Lower lobe of right lung (tissue), 2 donors: Measurements from ENCODE around the gene TNNT2. TPM values are rescaled to one million over a fixed set of nuclear protein-coding genes. Genes with fewer than 3 reads are reported as not detected.
A peak's percentile ranks its signal among the peaks of the same experiment; 100 is the strongest.

ENCODE experiments used
- ATAC-seq, 2 donors: fragments of 200-7000 bp; cut with Tn5 transposase; one replicate each; pipeline ENCODE4 v1.9.1; 2020 to 2022; ENCODE audit warnings: mild to moderate bottlenecking in 2 of 2, moderate library complexity in 2 of 2
- DNase-seq: peaks from one replicate; pipeline ENCODE4 v3.0.0-alpha.2; 2020
- H3K27ac ChIP-seq: fragments of 200-600 bp; one replicate; pipeline ENCODE4 v1.8.0; 2022
- H3K27me3 ChIP-seq: fragments of 200-600 bp; one replicate; pipeline ENCODE4 v1.8.0; 2022; ENCODE audit warnings: low read depth
- H3K36me3 ChIP-seq: fragments of 200-600 bp; one replicate; pipeline ENCODE4 v1.8.0; 2022; ENCODE audit warnings: mild to moderate bottlenecking
- H3K4me1 ChIP-seq: fragments of 200-600 bp; one replicate; pipeline ENCODE4 v1.8.0; 2022
- H3K4me3 ChIP-seq: fragments of 200-600 bp; one replicate; pipeline ENCODE4 v1.8.0; 2022; ENCODE audit warnings: mild to moderate bottlenecking
- H3K9me3 ChIP-seq: fragments of 200-600 bp; one replicate; pipeline ENCODE4 v1.8.0; 2022
- CTCF ChIP-seq: fragments of 200-600 bp; IDR thresholded peaks from one replicate; pipeline ENCODE4 v1.8.0; 2022; ENCODE audit warnings: antibody characterized with exemption, mild to moderate bottlenecking
- intact Hi-C: fragments of 100-400 bp; cut with DNase I; formaldehyde crosslinking; loops from one replicate; pipeline ENCODE4 v1.11.0; 2022
- total RNA-seq: library from RNA; stranded (reverse); fragmentation: NEBNext Ultra II Directional; extraction: Animal tissue kit (Norgen Biotek cat#: 25700); gene quantifications from one replicate; pipeline ENCODE4 v1.2.1, GENCODE V29; 2021
- donor health status: DM: no; HTN: yes; CAD: no; lungs with severe emphysema.

The TNNT2 gene
- total RNA-seq, 1 donor from 2014 or later: 6.4 TPM

- intact Hi-C loops: no loop called here
- ATAC-seq (no peak), DNase-seq (peak; percentile 19)
- H3K27ac ChIP-seq: no peak overlapping the region
- H3K27me3 ChIP-seq: no peaks in the 10 kb centered on the region
- H3K9me3 ChIP-seq: no peaks in the 10 kb centered on the region
- H3K4me3 ChIP-seq: no peak overlapping the region
- H3K4me1 ChIP-seq: peaks cover 10% of the 10 kb centered on the region
- no peak for TF ChIP-seq CTCF
- no peaks in the 10 kb centered on the region for H3K36me3 ChIP-seq
Observed at GRCh38 chr1:201334325-201335173, 42.9 kb downstream of the TNNT2 start.

GRCh38 chr1:201332616-201333335 is 44.7 kb downstream of the TNNT2 start:
- Histone ChIP-seq H3K4me3 (no peak overlapping the region), H3K27ac (no peak overlapping the region), H3K4me1 (peaks cover 14% of the 10 kb centered on the region), H3K27me3 (no peaks in the 10 kb centered on the region), H3K9me3 (no peaks in the 10 kb centered on the region), H3K36me3 (no peaks in the 10 kb centered on the region)
- DNase-seq (peak; percentile 37), ATAC-seq (no peak)
- intact Hi-C loops: no loop called here
- TF ChIP-seq CTCF: no peak

GRCh38 chr1:201332021-201332420 is 45.5 kb downstream of the TNNT2 start:
- Histone ChIP-seq H3K9me3 (no peaks in the 10 kb centered on the region), H3K27ac (no peak overlapping the region), H3K4me1 (peaks cover 14% of the 10 kb centered on the region), H3K36me3 (no peaks in the 10 kb centered on the region), H3K27me3 (no peaks in the 10 kb centered on the region), H3K4me3 (no peak overlapping the region)
- DNase-seq (peak; percentile 41), ATAC-seq (no peak)
- TF ChIP-seq CTCF: no peak
- intact Hi-C loops: no loop called here

- Histone ChIP-seq H3K36me3 (no peaks in the 10 kb centered on the region), H3K27me3 (no peaks in the 10 kb centered on the region), H3K9me3 (no peaks in the 10 kb centered on the region), H3K4me3 (no peak overlapping the region), H3K27ac (no peak overlapping the region), H3K4me1 (peaks cover 14% of the 10 kb centered on the region)
- intact Hi-C loops: no loop called here
- TF ChIP-seq CTCF: no peak
- DNase-seq: peak; percentile 28
- ATAC-seq: no peak
Observed at GRCh38 chr1:201331166-201331565, 46.3 kb downstream of the TNNT2 start.

GRCh38 chr1:201330541-201330940 is 46.9 kb downstream of the TNNT2 start:
- intact Hi-C loops: no loop called here
- ATAC-seq (no peak), DNase-seq (peak; percentile 13)

More at GRCh38 chr1:201330541-201330940, 46.9 kb downstream of the TNNT2 start:
- no peaks in the 10 kb centered on the region for H3K9me3 ChIP-seq
- no peaks in the 10 kb centered on the region for H3K27me3 ChIP-seq
- peaks cover 14% of the 10 kb centered on the region for H3K4me1 ChIP-seq
- no peak overlapping the region for H3K27ac ChIP-seq
- no peak for TF ChIP-seq CTCF
- no peaks in the 10 kb centered on the region for H3K36me3 ChIP-seq
- no peak overlapping the region for H3K4me3 ChIP-seq
